Activated CD4-positive, alpha-beta T cell treated with anti-CD3 and anti-CD28 coated beads for 1 hour (primary cell): ENCODE measurements around the gene ZC3H12A.
"Not testable (repeated sequence)": the region's sequence is repeated elsewhere in the genome, so short reads cannot be mapped to it uniquely, and the experiment has no call there.

ENCODE experiments used
- DNase-seq: peaks from one replicate; pipeline ENCODE4 v3.0.0-alpha.2; 2020

Gene ZC3H12A

GRCh38 chr1:37479255-37480124, 5.1 kb downstream of the ZC3H12A start:
- peak; percentile 83 for DNase-seq

DNA sequence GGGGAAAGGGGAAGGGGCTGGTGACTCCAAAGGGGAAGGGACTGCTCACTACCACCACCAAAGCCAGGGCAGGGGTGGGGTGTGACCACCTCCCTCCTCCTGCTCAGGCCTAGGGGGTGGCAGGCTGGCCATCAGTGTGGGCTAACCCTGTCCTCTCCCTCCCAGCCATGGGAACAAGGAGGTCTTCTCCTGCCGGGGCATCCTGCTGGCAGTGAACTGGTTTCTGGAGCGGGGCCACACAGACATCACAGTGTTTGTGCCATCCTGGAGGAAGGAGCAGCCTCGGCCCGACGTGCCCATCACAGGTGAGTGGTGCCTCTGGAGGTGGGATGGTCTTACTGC, 5.7 kb downstream of the ZC3H12A start:
- DNase-seq: no peak

- no peak for DNase-seq
Measured at GRCh38 chr1:37480581-37481288, 6.4 kb downstream of the ZC3H12A start.

- DNase-seq: no peak
Measured at GRCh38 chr1:37481289-37482003, 7.1 kb downstream of the ZC3H12A start.

- no peak for DNase-seq
Measured at GRCh38 chr1:37482004-37482785, 7.8 kb downstream of the ZC3H12A start.

DNA sequence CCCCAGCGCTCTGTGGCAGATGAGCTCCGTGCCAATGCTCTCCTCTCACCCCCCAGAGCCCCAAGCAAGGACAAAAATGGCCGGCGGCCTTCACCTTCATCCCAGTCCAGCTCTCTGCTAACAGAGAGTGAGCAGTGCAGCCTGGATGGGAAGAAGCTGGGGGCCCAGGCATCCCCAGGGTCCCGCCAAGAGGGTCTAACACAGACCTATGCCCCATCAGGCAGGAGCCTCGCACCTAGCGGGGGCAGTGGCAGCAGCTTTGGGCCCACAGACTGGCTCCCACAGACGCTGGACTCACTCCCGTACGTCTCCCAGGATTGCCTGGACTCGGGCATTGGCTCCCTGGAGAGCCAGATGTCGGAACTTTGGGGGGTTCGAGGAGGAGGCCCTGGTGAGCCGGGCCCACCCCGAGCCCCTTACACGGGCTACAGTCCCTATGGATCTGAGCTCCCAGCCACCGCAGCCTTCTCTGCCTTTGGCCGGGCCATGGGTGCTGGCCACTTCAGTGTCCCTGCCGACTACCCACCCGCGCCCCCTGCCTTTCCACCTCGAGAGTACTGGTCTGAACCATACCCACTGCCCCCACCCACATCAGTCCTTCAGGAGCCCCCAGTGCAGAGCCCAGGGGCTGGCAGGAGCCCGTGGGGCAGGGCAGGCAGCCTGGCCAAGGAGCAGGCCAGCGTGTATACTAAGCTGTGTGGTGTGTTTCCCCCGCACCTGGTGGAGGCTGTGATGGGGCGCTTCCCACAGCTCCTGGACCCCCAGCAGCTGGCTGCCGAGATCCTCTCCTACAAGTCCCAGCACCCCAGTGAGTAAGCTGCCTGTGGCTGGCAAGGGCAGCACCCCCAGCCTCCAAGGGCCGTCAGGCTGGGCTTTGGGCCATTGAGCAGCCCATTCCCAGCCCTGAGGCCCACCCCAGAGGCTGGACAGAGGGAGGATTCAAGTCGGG, 8.7 kb downstream of the ZC3H12A start:
- DNase-seq: no peak

- DNase-seq: no peak
Measured at GRCh38 chr1:37483785-37484184, 9.4 kb downstream of the ZC3H12A start.

DNA sequence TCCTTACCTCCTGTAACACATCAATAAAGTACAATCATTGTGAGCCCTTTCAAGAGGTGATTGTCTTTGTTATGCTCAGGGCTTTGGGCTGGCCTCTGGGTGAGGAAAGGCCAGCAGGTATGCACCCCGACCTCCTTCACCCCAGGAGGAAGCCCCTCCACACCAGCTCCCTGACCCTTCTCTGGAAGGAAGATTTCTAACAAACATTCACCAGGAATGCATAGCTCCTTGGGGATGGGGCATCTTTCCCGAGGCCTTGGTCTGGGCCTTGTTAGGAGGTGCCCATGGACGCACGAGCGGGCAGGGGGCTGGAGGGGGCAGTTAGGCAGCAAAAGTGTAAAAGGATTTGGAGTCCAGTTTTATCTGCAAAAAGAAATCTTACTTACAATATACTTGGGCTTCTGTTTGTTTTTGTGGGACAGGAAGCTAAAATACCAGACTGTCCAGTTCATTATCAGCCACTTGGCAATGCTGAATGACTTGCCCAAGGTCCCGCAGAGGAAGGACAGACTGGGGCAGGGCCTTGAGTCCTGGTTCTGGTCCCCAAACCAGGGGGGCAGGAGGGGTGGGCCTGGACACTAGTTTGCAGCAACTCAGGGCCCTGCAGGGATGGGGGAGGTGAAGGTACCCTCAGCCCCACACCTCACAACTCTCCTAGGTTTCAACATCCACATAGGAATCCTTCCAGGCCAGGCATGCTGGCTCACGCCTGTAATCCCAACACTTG, 10.1 kb downstream of the ZC3H12A start:
- DNase-seq: no peak

DNA sequence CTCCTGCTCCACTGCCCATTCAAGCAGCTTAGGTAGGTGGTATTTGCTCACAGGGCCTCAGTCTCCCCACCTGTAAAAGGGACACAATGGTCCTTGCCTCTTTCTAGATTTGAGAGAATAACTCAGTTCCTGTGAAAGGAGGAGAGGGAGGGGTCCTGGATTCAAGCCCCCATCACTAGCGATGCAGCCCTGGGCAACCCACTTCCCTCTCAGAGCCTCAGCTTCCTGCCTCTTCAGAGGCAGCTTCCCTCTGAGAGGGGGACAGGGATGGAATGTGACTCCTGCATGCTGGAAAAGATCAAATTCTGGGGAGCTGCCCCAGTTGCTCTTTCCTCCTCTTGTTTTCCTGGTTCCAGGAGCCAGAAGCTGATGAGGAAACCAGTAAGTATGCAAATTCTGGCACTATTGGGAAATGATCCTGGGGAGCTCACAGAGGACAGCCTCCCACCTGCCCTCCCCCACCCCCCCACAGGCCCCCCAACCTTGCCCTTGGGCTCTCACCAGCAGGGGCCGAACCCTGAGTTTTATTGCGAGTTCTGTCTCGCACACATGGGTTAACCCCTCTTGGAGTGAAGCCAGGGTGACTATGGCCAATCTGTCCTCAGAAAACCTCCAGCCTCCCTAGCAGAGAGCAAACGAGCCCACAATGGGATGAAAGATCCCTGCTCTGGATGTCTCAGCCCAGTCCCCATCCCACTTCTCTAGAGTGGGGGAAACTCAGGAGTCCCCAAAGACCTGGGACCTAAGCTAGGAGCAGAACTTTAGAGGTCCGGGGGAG, 11.7 kb downstream of the ZC3H12A start:
- no peak for DNase-seq

DNA sequence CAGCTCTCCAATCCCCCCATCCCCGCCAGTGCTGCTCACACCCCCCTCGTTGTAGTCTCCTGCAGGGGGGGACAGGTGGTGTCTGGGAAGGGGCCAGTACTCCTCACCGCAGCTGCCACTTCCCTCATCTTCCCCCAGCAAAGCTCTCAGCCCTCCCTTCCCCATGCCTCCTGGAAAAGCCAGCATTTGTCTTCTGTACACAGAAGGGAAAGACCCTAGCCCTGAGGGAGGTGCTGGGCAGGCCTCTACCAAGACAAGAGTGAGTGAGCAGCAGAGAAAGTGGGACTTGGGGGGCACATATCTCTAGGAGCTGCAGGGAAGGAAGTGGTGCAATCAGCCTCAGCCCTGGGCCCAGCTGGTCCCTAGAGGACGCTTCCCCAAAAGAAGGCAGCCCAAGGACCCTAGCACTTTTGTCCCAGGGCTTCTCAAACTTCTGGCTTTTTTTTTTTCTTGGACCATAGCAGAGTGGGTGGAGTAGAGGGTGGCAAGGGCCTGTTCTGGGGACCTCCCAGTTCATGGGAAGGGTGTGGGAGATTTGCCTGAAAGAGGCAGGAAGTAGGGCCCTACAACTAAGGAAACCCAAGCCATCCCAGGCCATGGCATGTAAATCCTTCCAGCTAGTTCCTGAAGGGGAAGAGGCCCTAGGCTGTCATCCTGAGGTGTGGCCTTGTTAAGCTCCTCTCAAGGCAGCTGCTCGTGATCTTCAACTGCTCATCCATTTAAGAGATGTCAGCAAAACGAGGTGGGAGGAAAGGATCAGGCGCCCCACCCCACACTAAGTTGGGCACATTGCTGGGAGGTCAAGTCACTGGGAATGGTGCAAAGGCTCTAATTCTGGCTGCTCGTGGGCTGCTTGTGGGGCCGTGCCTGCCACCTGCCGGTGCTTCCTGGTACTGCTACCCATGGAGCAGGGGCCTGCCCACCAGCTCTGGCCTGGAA, 12.6 kb downstream of the ZC3H12A start:
- peak; percentile 68 for DNase-seq

DNA sequence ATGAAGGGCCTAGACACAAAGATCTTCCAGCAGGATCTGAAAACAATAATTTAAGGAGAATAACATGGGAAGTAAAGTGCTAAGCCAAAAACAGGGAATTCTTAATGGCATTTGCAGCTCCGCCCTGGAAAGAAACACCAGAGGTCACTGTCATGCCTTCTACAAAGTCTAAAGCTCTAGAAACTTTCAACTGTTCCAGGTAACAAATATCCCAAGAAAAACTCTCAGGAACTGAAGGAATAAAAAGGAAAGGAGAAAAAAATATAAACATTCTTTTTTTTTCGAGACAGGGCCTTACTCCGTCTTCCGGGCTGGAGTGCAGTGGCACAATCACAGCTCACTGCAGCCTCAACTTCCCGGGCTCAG, 13.2 kb downstream of the ZC3H12A start:
- no peak for DNase-seq

GRCh38 chr1:37493336-37494098, 19.1 kb downstream of the ZC3H12A start:
- DNase-seq: no peak

GRCh38 chr1:37495875-37496274, 21.5 kb downstream of the ZC3H12A start:
- DNase-seq: no peak

GRCh38 chr1:37497832-37498231, 23.5 kb downstream of the ZC3H12A start:
- DNase-seq: no peak

DNA sequence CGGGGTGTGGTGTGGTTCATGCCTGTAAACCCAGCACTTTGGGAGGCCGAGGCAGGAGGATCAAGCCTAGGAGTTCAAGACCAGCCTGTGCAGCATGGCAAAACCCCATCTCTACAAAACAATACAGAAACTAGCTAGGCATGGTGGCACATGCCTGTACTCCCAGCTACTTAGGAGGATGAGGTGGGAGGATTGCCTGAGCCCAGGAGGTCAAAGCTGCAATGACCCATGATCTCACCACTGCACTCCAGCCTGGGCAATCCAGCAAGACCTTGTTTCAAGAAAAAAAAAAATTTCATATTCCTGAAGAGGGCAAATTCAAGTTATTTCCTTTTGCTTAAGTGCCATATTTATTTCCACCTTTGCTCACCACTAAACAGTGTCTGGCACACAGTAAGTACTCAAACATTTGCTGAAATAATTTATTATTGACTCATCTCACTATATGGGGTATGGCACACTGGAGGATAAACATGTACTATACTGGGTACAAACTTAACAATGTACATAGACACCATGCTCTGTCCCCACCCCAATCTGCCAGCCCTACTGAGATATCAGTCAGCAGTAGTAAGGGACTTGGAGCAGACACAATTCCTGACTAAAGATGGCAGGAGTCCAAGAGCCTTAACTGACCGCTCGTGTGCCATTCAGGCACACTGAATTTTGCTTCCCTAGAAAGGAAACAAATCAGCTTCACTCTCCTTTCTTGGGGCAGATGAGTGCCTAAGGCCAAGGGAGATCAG, 24.7 kb downstream of the ZC3H12A start:
- DNase-seq: no peak

DNA sequence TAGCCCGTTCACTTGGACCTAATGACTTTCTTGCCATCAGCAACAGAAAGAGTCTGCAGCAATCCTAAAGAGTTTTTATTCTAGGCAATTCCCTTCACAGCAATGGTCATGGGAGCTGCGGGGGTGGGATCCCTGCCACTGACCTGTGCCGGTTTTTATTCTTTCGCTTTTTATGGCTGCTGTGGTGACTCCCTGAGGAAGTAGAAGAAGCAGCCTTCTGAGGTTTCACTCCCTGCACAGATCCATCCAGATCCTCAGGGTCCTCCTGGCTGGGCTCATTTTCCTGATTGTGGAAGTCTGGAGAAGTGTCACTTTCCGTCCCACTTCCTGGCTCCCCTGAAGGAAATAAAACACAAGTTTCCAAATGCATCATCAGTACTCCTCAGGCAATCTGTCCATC, 27.3 kb downstream of the ZC3H12A start:
- no peak for DNase-seq

DNA sequence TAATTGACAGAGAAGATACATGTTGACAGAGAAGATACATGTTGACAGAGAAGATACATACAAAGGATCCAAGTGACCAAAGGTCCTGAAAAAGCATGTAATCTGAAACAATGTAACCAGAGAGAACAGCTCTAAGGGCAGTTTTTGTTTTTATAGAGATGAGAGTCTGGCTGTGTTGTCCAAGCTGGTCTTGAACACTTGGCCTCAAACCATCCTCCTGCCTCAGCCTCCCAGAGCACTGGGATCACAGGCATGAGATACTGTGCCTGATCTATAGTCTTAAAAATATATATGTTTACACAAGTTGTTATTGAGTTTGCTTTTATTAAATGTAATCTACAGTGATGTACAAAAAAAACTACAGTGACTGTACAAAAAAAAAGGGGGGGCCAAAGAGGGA, 27.7 kb downstream of the ZC3H12A start:
- DNase-seq: no peak

GRCh38 chr1:37502791-37503190, 28.4 kb downstream of the ZC3H12A start:
- not testable (repeated sequence) for DNase-seq
